NCI-H446 treated with DMSO at 0.1 percent for 48 hours (cell line): ENCODE measurements around the gene PRSS22.

ENCODE experiments used
- DNase-seq: peaks from one replicate; lab custom pipeline; 2025; lab: John Stamatoyannopoulos, UW

Gene PRSS22

DNA sequence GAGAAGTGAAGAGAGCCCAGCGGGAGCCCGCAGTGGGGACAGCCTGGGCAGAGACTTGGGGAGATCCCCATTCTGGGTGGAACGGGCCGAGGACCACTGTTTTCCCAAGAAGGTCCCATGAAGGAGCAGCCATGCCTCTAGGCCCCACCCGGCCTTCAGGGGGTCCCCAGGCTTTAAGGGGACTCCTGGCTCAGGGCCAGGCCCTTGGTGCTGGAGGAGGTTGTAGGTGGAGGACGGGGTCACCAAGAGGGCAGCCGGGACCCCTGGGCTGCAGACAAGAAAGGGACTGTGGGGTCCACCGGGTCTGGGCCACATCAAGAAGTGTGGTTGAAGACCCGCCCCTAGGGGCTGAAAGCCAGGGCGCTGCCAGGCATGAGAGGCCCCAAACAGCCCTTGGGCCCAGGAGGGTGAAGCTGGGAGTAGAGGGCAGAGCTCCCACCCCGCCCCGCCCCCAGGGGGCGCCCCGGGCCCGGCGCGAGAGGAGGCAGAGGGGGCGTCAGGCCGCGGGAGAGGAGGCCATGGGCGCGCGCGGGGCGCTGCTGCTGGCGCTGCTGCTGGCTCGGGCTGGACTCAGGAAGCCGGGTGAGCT is 41.1 kb downstream of the PRSS22 start, which contains the start of gene PRSS21:
Gene PRSS21 (plus strand): TSS at position 487 of the 589 bp plus-strand sequence. CDS start 32 bp downstream, at position 519.
- no peak for DNase-seq

DNA sequence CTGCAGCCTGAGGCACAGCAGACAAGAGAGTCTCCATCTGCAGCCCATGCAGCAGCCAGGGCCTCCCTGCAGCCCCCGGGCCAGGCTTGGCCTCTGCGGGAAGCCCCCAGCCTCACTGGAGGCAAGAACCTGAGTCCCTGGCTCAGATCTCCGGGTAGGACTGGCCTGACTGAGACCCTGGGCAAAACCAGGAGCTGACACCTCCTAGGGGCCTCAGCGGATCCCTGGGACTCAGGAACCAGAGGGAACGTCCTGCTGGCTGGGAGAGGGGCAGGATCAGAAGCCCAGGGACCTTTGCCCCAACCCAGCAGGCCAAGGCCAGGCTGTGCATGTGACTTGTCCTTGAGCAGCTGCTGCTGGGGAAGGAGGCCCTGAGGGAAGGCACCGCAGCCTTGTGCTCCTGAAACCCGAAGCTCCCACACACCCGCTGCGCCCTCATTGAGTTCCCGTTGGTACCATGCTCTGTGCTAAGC is 42.6 kb downstream of the PRSS22 start:
- DNase-seq, result no peak

DNA sequence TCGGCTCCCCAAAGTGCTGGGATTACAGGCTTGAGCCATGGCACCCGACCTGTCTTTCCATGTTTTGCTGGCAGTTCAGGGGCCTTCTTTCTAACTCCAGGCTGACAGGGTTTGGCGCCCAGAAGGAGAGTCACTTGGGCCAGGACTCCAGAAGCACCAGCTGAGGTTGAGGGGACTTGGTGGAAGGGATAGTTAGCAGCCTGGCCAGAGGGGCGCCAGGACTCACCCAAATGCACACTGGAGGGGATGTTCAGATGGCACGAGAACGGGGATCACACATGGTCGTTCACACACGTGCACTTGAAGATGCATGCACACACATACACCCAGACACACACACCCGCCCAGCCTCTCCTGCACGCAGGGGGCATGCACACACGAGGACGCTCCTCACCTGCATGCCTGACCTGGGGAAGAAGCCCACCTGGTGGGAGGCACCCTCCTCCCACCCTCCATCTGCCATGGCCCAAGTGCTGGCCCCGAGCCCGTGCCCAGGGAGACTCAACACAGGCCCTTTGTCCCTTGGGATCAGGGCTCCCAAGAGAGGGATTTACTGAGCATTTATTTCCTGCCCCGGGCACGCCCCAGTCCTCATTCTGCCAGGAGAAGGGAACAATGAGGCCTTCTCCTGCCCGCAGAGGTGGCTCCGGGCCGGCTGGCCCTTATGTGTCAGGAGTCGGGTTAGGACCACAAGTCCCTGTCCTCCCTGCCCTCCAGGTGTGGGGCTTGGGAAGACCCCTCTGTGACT is 43.2 kb downstream of the PRSS22 start:
- no peak for DNase-seq

DNA sequence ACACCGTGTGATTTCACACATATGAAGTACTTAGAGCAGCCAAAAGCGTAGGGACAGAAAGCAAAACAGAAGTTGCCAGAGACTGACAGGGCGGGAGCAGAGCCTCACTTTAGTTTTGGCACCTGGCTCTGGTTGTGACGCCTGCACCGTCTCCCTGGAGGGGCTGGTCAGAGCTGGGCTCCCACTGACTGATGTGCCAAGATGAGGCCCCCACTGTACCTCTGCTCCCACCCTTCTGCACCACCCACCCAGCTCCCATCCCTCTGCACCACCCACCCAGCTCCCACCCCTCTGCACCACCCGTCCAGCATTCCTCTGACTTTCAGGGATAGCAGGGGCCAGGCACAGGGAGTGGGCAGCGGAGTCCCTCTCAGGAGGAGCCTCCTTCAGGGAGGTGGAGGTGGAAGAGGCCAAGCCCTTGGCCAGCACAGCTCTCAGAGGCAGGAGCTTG is 44.2 kb downstream of the PRSS22 start:
- DNase-seq, result no peak

- no peak for DNase-seq
Observed at GRCh38 chr16:2811703-2812471, 46.1 kb downstream of the PRSS22 start.

- no peak for DNase-seq
Observed at GRCh38 chr16:2810651-2811050, 47.3 kb downstream of the PRSS22 start.

DNA sequence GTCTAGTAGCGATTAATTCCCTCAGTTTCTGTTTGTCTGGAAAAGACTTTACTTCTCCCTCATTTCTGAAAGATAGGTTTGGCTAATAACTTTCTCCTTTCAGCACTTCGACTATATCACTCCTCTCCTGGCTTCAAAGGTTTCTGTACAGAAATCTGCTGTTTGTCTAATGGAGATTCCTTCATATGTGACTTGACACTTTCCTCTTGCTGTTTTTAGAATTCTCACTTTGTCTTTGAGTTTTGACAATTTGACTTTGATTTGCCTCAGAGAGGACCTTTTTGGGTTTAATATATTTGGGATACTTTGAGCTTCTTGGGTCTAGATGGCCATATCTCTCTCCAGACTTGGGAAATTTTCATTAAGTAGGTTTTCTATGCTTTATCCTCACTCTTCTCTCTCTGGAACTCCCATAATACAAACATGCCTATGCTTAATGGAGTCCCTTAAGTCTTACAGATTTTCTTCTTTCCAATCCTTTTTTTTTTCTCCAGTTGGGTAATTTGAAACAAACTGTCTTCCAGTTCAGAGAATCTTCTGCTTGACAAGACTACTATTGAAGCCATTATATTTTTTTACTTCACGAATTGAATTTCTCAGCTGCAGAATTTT is 48.7 kb downstream of the PRSS22 start:
- DNase-seq, result no peak

GRCh38 chr16:2808181-2808580 is 49.8 kb downstream of the PRSS22 start:
- DNase-seq, result no peak

DNA sequence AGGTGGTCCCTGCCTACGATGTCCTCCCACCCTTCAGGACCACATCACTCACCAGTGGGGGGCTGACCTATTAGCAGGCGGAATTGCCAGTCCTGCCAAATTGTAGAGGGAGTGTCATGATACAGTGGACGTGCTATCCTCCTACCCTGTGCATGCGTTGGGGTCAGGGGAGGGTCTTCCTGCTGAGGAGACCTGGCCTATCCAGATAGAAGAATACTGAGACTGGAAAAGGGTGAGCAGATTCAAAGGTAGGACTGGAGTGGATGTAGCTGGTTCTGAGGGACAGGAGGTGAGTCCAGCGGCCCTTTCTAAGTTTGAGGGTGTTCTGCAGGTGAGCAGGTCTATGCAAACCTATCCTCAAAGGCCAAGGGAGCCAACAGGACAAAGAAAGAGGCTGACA is 51.7 kb downstream of the PRSS22 start:
- no peak for DNase-seq

GRCh38 chr16:2804728-2805127 is 53.2 kb downstream of the PRSS22 start:
- no peak for DNase-seq

DNA sequence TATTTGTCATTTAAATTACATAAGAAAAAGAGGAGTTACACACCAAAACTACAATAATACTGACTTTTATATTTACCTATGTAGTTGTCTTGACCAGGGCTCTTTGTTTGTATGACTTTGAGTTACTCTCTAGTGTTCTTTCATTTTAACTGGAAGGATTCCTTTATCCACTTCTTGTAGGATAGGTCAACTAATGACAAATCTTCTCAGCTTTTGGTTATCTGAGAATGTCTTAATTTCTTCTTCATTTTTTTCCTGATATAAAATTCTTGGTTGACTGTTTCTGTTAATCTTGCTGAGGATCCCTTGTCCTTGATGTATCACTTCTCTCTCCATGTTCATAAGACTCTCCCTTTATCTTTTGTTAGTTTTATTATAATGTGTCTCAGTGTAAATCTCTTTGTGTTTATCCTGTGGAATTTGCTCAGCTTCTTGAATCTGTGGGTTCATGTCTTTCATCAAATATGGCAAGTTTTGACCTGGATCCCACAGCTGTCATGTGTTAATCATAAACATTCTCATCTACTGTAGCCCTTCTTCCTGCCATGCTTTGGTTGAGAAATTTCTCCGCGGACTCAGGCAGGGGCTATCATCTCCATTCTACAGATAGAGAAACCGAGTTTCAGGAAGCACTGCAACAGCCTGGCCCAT is 54.3 kb downstream of the PRSS22 start:
- DNase-seq, result no peak
